DOHH2 (cell line): ENCODE data around the gene VKORC1.

Source experiments
- EZH2phosphoT487 ChIP-seq: fragments of 200-600 bp; sonication (generic); IDR thresholded peaks from 2 replicates; pipeline ENCODE4 v1.6.1; 2017; ENCODE audit warnings: borderline replicate concordance, mild to moderate bottlenecking, antibody characterized with exemption, low read length, moderate library complexity, mixed read lengths
- TF ChIP-seq, protein P1 (sequence below): fragments of 200-600 bp; sonication (generic); IDR thresholded peaks from one replicate; pipeline ENCODE4 v1.5.1; 2014; ENCODE audit warnings: antibody characterized with exemption, mild to moderate bottlenecking, low read depth, low read length; ENCODE audit not compliant: poor library complexity, severe bottlenecking

DNA sequence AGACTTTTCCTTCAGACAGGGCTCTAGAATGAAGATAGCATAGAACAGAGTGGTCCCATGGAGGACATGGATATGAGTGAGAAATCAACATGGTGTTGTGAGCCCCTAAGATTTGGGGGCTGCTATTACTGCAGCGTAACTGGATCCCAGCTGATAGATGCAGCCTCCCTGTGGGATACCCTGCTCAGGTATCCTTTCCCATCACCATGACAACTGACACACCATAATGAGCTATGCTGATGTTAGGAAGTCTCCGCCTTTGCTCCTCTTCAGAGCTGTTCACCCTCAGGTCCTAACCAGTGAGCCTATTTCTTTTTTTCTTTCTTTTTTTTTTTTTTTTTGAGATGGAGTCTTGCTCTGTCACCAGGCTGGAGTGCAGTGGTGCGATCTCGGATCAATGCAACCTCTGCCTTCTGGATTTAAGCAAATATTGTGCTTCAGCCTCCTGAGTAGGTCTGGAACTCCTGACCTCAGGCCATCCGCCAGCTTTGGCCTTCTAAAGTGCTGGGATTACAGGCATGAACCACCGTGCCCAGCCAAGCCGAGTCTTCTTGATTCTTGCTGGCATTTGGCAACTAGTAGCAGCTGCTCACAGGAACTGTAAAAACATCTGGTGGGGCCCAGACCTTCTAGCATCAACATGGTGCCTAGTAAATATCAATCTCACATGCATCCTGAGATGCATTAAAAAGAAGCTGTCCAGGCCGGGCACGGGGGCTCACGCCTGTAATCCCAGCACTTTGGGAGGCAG is 44.1 kb downstream of the VKORC1 start:
- TF ChIP-seq, protein P1, sequence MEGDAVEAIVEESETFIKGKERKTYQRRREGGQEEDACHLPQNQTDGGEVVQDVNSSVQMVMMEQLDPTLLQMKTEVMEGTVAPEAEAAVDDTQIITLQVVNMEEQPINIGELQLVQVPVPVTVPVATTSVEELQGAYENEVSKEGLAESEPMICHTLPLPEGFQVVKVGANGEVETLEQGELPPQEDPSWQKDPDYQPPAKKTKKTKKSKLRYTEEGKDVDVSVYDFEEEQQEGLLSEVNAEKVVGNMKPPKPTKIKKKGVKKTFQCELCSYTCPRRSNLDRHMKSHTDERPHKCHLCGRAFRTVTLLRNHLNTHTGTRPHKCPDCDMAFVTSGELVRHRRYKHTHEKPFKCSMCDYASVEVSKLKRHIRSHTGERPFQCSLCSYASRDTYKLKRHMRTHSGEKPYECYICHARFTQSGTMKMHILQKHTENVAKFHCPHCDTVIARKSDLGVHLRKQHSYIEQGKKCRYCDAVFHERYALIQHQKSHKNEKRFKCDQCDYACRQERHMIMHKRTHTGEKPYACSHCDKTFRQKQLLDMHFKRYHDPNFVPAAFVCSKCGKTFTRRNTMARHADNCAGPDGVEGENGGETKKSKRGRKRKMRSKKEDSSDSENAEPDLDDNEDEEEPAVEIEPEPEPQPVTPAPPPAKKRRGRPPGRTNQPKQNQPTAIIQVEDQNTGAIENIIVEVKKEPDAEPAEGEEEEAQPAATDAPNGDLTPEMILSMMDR = no peak
- TF ChIP-seq EZH2phosphoT487 = no peak
